Skeletal muscle satellite cell (primary cell): ENCODE measurements around the gene TP53INP2. TPM values are rescaled to one million over a fixed set of nuclear protein-coding genes. Genes with fewer than 3 reads are reported as not detected.

ENCODE experiments used
- small RNA-seq: library from RNA; depleted of rRNA; stranded (forward); fragments of <200 nt; gene quantifications from one replicate; pipeline ENCODE3, GENCODE V24; 2012

Gene TP53INP2

Small RNA genes within 50 kb of the gene (small RNA-seq; reads per million reads assigned to genes)
- gene AL118520.1 = not detected
